ENCODE data around the gene CRISPLD2.

CRISPLD2 gene

GRCh38 chr16:84803146-84803545 is 16.6 kb upstream of the CRISPLD2 start:
- no peak for DNase-seq

GRCh38 chr16:84804326-84804725 is 15.5 kb upstream of the CRISPLD2 start:
- no peak for DNase-seq

GRCh38 chr16:84806256-84806889 is 13.4 kb upstream of the CRISPLD2 start:
- no peak for DNase-seq

- no peak for DNase-seq
These were observed 12.9 kb upstream of the CRISPLD2 start for GRCh38 chr16:84806890-84807258.

GRCh38 chr16:84807776-84808175 is 12.0 kb upstream of the CRISPLD2 start:
- DNase-seq: no peak

- DNase-seq: no peak
These were observed 11.0 kb upstream of the CRISPLD2 start for GRCh38 chr16:84808826-84809225.

GRCh38 chr16:84810518-84811273 is 9.1 kb upstream of the CRISPLD2 start:
- no peak for DNase-seq

- DNase-seq: no peak
These were observed 8.3 kb upstream of the CRISPLD2 start for GRCh38 chr16:84811529-84811928.

GRCh38 chr16:84813141-84813934 is 6.4 kb upstream of the CRISPLD2 start:
- DNase-seq: no peak

- DNase-seq: no peak
These were observed 4.3 kb upstream of the CRISPLD2 start for GRCh38 chr16:84815462-84815861.

GRCh38 chr16:84816023-84816422 is 3.8 kb upstream of the CRISPLD2 start:
- DNase-seq: no peak

GRCh38 chr16:84816485-84816884 is 3.3 kb upstream of the CRISPLD2 start:
- DNase-seq: no peak

- no peak for DNase-seq
These were observed 2.6 kb upstream of the CRISPLD2 start for GRCh38 chr16:84817206-84817605.

GRCh38 chr16:84817613-84818012 is 2.2 kb upstream of the CRISPLD2 start:
- DNase-seq: no peak

- no peak for DNase-seq
These were observed 1.7 kb upstream of the CRISPLD2 start for GRCh38 chr16:84818133-84818532.

GRCh38 chr16:84818989-84819643 is 669 bp upstream of the CRISPLD2 start:
- no peak for DNase-seq

- no peak for DNase-seq
These were observed 510 bp downstream of the CRISPLD2 start for GRCh38 chr16:84820305-84820684.

- no peak for DNase-seq
These were observed 986 bp downstream of the CRISPLD2 start for GRCh38 chr16:84820771-84821170.

- no peak for DNase-seq
These were observed 1.4 kb downstream of the CRISPLD2 start for GRCh38 chr16:84821179-84821578.

- no peak for DNase-seq
These were observed 2.2 kb downstream of the CRISPLD2 start for GRCh38 chr16:84821728-84822689.

GRCh38 chr16:84822990-84823389 is 3.2 kb downstream of the CRISPLD2 start:
- no peak for DNase-seq

- DNase-seq: no peak
These were observed 3.7 kb downstream of the CRISPLD2 start for GRCh38 chr16:84823484-84823883.
